GM19193 (cell line): Measurements from ENCODE around the gene SUSD5.

ENCODE experiments used
- POLR2A ChIP-seq: IDR thresholded peaks from 4 replicates; pipeline ENCODE4 v1.6.1; 2011; ENCODE audit not compliant: insufficient read depth, insufficient read length; ENCODE audit errors: extremely low read depth

The SUSD5 gene

GRCh38 chr3:33144433-33144832, 74.2 kb downstream of the SUSD5 start:
- TF ChIP-seq POLR2A: no peak

DNA sequence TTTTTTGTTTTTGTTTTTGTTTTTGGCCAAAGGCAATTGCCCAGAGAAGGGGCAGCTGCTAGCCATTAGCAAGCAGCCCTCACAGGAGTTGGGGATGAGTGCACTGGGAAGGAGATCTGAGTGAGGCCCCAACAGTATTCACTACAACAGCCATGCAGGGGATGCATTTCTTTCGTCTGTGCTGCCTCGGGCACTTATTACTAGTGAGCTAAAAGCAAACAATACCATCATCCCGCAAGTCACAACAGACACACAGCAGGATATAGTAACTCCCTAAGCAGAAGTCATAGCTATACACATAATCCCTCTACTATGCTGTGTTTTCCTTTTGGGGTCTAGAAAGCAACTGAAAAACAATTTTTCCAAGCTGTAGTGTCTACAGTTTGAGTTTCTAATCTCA, 77.6 kb downstream of the SUSD5 start:
- no peak for TF ChIP-seq POLR2A

DNA sequence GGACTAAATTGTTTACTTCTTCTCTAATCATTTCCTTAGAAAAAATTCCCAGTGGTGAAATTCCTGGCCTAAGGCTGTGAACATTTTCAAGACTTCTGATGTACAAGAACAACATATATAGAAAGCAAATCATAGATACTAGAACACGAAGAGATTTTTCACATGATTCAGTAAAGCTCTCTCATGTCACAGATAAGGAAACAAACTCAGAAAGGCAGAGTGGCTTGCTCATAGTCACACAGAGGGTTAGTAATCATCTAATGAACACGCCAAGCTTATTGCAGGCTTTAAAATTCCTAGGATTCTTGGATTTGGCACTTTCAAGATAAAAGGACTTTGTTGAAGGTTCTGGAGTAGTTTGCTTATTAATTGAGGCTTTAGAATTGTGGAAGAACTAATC, 78.6 kb downstream of the SUSD5 start:
- TF ChIP-seq POLR2A: no peak

- no peak for TF ChIP-seq POLR2A
Observed at GRCh38 chr3:33137691-33138090, 80.9 kb downstream of the SUSD5 start.

DNA sequence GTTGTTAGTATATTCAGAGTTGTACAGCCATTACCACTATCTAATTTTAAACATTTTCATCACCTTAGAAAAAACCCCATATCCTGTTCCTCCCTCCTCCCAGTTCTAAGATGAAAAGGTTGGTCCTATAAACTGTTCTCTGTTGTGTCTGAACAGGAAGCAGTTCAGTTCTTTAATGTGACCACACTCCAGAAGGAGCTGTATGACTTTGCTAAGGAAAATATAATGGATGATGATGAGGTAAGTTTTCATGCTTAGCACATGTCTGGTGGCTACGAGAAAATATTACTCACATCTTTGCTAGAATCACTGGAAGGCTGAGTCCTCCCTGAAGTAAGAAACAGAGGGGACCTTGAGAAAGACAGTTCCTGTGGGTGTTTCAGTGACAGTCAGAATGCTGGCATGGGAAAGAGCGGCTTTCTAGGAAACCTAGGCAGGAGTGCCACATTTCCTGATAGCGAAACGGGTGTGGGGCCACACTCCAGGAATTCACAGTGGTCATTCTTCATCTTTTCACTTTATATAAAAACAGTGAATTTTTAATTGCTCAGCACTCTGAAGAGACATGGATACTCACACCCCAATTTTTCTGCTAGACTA, 84.5 kb downstream of the SUSD5 start:
- TF ChIP-seq POLR2A: no peak

- no peak for TF ChIP-seq POLR2A
Observed at GRCh38 chr3:33132019-33132360, 86.6 kb downstream of the SUSD5 start.

GRCh38 chr3:33131331-33132018, 87.1 kb downstream of the SUSD5 start:
- TF ChIP-seq POLR2A: no peak

- TF ChIP-seq POLR2A: no peak
Observed at GRCh38 chr3:33130144-33130543, 88.5 kb downstream of the SUSD5 start.

GRCh38 chr3:33128706-33129105, 89.9 kb downstream of the SUSD5 start:
- TF ChIP-seq POLR2A: no peak

DNA sequence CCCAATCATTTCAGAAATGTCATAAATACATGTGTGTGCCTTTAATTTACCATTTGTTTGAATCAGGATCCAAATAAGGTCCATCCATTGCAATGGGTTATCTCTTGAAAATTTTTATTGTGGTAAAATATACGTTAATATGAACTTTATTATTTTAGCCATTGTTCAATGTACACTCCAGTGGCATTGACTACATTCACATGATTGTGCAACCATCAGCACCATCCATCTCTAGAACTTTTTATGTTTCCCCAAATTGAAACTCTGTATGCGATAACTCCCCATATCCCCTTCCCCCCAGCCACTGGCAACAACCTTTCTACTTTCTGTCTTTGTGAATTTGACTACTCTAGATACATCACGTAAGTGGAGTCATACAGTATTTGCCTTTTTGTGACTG, 92.8 kb downstream of the SUSD5 start:
- TF ChIP-seq POLR2A: no peak

DNA sequence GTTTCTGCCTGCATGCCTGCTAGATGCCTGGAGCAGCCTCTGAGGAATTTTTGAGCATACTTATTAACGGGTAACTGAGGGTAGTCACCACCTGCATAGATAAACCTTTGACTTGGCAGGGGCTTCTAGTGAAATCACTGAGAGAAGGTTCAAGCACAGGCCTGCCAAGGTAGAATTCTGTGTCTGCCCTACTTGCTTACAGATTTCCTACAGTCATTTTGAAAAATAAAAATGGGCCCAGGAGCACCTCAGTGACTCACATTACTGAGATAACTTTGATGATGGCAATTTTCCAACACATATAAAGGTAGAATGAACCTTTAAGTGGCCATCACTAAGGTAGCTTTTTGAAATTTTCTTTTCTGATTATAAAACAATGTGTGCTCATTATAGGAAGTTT, 94.0 kb downstream of the SUSD5 start:
- TF ChIP-seq POLR2A: no peak

GRCh38 chr3:33122991-33123390, 95.6 kb downstream of the SUSD5 start:
- no peak for TF ChIP-seq POLR2A

GRCh38 chr3:33119891-33120290, 98.7 kb downstream of the SUSD5 start:
- no peak for TF ChIP-seq POLR2A

GRCh38 chr3:33117461-33117860, 101.1 kb downstream of the SUSD5 start:
- TF ChIP-seq POLR2A: no peak

- TF ChIP-seq POLR2A: no peak
Observed at GRCh38 chr3:33115024-33115768, 103.4 kb downstream of the SUSD5 start.

DNA sequence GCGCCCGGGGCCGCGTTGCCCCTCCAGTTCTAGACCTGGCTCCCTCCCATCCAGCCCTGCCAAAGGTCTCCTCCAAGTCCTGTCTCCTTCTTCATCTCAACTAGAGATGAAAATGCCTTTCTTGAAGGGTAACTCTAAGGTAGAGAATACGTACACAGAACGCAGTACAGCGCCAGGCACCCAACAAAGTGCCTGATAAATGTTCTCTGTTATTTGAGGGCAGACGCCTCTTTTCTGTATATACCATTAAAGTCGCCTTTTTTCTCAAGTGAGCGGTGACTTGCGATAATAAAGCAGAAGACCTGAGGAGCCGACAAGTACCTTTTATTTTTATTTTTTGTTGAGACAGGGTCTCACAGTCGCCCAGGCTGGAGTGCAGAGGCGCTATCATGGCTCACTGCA, 104.0 kb downstream of the SUSD5 start:
- TF ChIP-seq POLR2A: no peak
